ENCODE results near the gene SBF1. TPM values are rescaled to one million over a fixed set of nuclear protein-coding genes. Genes with fewer than 3 reads are reported as not detected.

SBF1 gene
- total and polyA plus RNA-seq, 2 donors (not counting 1 experiment from before 2014, with no cell fraction given): 13.5 to 75.8 TPM

DNA sequence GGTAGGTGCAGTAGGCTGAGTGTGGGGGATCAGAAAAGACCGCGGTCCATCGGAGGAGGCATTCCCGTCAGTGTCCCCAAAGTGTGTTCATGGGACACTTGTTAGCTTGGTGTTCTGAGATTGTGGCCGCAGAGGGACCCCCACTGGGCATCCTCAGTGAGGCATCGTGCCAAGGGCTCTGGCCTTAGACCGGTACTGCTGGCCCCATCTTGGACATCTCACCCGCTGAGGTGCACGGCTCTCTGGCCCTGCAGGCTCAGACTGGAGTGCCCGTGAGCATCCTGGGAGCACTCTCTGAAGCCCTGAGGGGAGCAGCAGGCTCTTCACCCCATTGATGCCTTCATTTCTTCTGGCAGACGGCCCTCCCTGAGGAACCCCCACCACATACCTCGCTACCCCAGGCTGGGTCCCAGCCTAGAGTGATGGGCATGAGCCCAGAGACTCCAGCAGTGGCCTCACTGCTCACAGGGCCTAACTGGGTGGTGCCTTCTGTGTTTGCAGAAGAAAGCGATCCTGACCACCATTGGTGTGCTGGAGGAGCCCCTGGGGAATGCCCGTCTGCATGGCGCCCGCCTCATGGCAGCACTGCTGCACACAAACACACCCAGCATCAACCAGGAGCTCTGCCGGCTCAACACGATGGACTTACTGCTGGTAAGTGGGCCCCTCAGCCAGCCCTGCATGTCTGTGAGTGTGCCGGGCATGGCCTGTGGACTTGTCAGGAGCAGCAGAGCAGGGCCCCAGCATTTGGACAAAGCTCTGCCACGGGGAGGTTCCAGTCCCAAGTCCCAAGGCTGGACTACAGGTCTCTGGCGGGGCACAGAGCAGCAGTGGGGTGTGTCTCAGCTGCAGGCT lies 51.6 kb downstream of the SBF1 start:
- no peaks in the 10 kb centered on the region for H3K9me3 ChIP-seq (ENCODE audit: control insufficient read depth, insufficient read depth, low read depth, low read length)
- H3K4me1 ChIP-seq (ENCODE audit: control insufficient read depth, extremely low read depth, insufficient read depth, low read length): no peaks in the 10 kb centered on the region
- no peak for TF ChIP-seq EZH2 (IDR thresholded peaks at IDR 0.05; ENCODE audit: low read length, missing control alignments)
- TF ChIP-seq CTCF (conservative IDR thresholded peaks at IDR 0.05 in 1 of 2, IDR thresholded peaks at IDR 0.05 in 1 of 2; ENCODE audit: low read depth in 1 of 2, low read length in 2 of 2): no peak
- no peaks in the 10 kb centered on the region for H3K27me3 ChIP-seq (ENCODE audit: control insufficient read depth, insufficient read depth, low read length)
- peaks cover 37% of the 10 kb centered on the region for H3K36me3 ChIP-seq (ENCODE audit: control insufficient read depth, insufficient read depth, low read length)
- no peak overlapping the region for H3K9ac ChIP-seq (ENCODE audit: insufficient read depth, low read length)
- no peak overlapping the region for H3K27ac ChIP-seq (ENCODE audit: insufficient read depth, low read length)
- no peaks in the 10 kb centered on the region for H4K20me1 ChIP-seq (ENCODE audit: control insufficient read depth, extremely low read depth, insufficient read depth, low read length)
- no peak overlapping the region for H3K4me2 ChIP-seq (ENCODE audit: extremely low read depth, insufficient read depth, low read length)
- H2AFZ ChIP-seq (ENCODE audit: low read length): no peak overlapping the region
- H3K4me3 ChIP-seq (replicated peaks in 1 of 4; ENCODE audit: control extremely low read depth in 1 of 4, insufficient read depth in 1 of 4, low read depth in 3 of 4, low read length in 4 of 4): no peak overlapping the region
- no peak for DNase-seq (ENCODE audit: low read depth in 2 of 2)
- no peaks in the 10 kb centered on the region for H3K79me2 ChIP-seq (ENCODE audit: control insufficient read depth, insufficient read depth, low read length)

- peaks cover 35% of the 10 kb centered on the region for H3K36me3 ChIP-seq (ENCODE audit: control insufficient read depth, insufficient read depth, low read length)
- no peak for DNase-seq (ENCODE audit: low read depth in 2 of 2)
- H3K9ac ChIP-seq (ENCODE audit: insufficient read depth, low read length): no peak overlapping the region
- no peak overlapping the region for H3K4me3 ChIP-seq (replicated peaks in 1 of 4; ENCODE audit: control extremely low read depth in 1 of 4, insufficient read depth in 1 of 4, low read depth in 3 of 4, low read length in 4 of 4)
- H3K9me3 ChIP-seq (ENCODE audit: control insufficient read depth, insufficient read depth, low read depth, low read length): no peaks in the 10 kb centered on the region
- TF ChIP-seq CTCF (conservative IDR thresholded peaks at IDR 0.05 in 1 of 2, IDR thresholded peaks at IDR 0.05 in 1 of 2; ENCODE audit: low read depth in 1 of 2, low read length in 2 of 2): no peak
- no peak for TF ChIP-seq EZH2 (IDR thresholded peaks at IDR 0.05; ENCODE audit: low read length, missing control alignments)
- H3K4me1 ChIP-seq (ENCODE audit: control insufficient read depth, extremely low read depth, insufficient read depth, low read length): no peaks in the 10 kb centered on the region
- no peak overlapping the region for H3K4me2 ChIP-seq (ENCODE audit: extremely low read depth, insufficient read depth, low read length)
- no peak overlapping the region for H3K27ac ChIP-seq (ENCODE audit: insufficient read depth, low read length)
- no peak overlapping the region for H2AFZ ChIP-seq (ENCODE audit: low read length)
- H3K79me2 ChIP-seq (ENCODE audit: control insufficient read depth, insufficient read depth, low read length): no peaks in the 10 kb centered on the region
- H3K27me3 ChIP-seq (ENCODE audit: control insufficient read depth, insufficient read depth, low read length): no peaks in the 10 kb centered on the region
- no peaks in the 10 kb centered on the region for H4K20me1 ChIP-seq (ENCODE audit: control insufficient read depth, extremely low read depth, insufficient read depth, low read length)
Observed at GRCh38 chr22:50422046-50422445, 52.8 kb downstream of the SBF1 start.

DNA sequence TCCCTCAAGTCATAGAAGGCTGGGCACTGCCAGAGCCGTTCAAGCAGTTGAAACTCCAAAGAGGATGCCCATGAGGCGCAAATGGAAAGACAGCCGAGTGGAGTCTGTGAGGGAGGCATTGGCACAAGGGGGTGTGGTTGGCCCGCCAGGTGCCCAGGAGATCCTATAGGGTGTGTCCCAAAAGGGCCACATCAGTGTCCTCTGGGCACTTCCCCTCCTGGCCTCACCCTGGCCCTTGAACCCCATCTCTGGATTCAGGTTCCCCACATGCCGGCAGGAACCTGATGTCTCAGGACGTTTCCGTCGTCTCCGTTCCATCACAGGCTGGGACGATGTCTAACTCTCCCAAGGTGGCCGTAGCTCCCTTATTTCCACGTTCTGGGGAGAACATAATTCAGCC lies 54.3 kb downstream of the SBF1 start:
- no peak overlapping the region for H2AFZ ChIP-seq (ENCODE audit: low read length)

More for the DNA sequence above, 54.3 kb downstream of the SBF1 start:
- Histone ChIP-seq H3K36me3 (ENCODE audit: control insufficient read depth, insufficient read depth, low read length) (peaks cover 37% of the 10 kb centered on the region), H3K4me3 (replicated peaks in 1 of 4; ENCODE audit: control extremely low read depth in 1 of 4, insufficient read depth in 1 of 4, low read depth in 3 of 4, low read length in 4 of 4) (no peak overlapping the region), H3K9ac (ENCODE audit: insufficient read depth, low read length) (no peak overlapping the region), H3K9me3 (ENCODE audit: control insufficient read depth, insufficient read depth, low read depth, low read length) (no peaks in the 10 kb centered on the region), H4K20me1 (ENCODE audit: control insufficient read depth, extremely low read depth, insufficient read depth, low read length) (no peaks in the 10 kb centered on the region), H3K27me3 (ENCODE audit: control insufficient read depth, insufficient read depth, low read length) (no peaks in the 10 kb centered on the region), H3K79me2 (ENCODE audit: control insufficient read depth, insufficient read depth, low read length) (no peaks in the 10 kb centered on the region), H3K27ac (ENCODE audit: insufficient read depth, low read length) (no peak overlapping the region), H3K4me2 (ENCODE audit: extremely low read depth, insufficient read depth, low read length) (no peak overlapping the region), H3K4me1 (ENCODE audit: control insufficient read depth, extremely low read depth, insufficient read depth, low read length) (no peaks in the 10 kb centered on the region)
- DNase-seq (ENCODE audit: low read depth in 2 of 2): no peak
- no peak for TF ChIP-seq EZH2 (IDR thresholded peaks at IDR 0.05; ENCODE audit: low read length, missing control alignments)
- no peak for TF ChIP-seq CTCF (conservative IDR thresholded peaks at IDR 0.05 in 1 of 2, IDR thresholded peaks at IDR 0.05 in 1 of 2; ENCODE audit: low read depth in 1 of 2, low read length in 2 of 2)
